ENCODE measurements around the gene NPM3.
"Not testable (repeated sequence)": the region's sequence is repeated elsewhere in the genome, so short reads cannot be mapped to it uniquely, and the experiment has no call there.

Gene NPM3

DNA sequence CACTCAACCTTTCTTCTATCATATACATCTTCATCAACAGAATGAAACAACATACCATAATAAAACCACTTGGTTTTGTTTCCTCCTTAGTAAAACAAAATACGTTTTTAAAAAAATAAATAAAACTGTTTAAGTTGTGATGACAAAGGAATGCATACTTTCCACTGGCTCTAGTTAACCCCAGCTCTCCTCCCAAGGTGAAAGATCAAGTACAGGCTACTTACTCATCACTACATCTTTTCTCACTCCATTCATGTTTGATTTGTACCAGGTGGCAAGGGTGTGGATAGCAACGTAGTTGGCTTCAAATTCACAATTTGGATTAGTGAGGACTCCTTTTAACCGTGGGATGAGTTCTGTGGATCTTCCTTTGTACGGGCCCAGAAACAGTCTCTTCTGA, 20.3 kb upstream of the NPM3 start:
- no peak for DNase-seq

DNA sequence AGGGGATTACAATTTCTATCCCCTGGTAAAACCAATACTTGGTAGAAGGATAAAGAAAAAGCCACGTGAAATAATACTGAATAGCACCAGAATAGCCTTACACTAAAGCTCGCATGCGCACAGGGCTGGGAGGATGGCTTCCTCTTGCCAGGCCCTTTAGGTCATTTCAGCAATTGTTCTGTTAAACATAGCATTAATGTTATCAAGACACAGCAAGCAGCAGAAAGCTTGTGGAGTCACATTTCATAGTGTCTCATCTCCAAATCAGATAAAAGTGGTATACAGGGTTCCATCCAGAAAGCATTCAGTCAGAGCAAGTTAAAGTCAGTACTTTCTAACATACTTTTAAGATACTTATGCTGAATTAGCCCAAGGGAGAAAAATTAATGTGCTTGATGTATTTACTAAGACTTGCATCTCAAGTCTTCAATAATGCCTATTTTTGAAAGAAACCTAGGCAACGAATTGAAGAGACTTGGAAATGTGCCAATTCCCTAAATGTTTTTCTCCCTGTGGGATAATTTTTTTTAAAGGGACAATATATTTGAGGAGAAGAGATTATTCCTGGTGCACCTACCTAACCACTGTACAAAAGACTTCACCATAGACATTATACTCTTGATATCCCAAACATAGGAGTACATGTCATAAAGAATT, 14.3 kb upstream of the NPM3 start:
- DNase-seq: no peak

DNA sequence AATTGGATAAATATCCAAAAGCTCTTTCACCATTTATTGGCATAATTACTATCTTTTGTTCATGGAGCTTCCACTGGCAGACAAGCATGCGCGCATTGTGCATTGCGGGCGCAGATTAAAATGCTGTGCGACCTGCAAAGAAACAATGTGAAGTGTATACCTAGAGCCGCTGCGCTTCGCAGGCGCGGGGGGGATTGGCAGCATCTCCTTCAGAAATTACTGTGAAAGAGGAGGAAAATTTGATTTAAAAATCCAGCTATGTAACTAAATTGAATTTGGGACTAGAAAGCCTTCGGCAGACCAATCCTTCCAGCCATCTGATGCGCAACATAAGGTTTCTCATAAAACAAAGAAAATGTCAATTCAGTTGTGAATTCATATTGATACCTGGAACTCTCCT, 10.3 kb upstream of the NPM3 start:
- no peak for DNase-seq

DNA sequence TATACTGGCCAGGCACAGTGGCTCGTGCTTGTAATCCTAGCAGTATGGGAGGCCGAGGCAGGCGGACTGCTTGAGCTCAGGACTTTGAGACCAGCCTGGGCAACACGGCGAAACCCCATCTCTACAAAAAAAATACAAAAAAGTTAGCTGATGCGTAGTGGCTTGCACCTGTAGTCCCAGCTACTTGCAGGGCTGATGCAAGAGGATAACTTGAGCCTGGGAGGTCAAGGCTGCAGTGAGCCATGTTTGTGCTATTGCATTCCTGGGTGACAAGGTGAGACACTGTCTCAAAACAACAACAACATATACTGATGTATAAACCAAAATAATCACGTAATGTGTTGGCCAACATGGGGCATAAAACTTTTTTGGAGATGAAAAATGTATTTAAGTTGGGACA, 6.4 kb upstream of the NPM3 start:
- DNase-seq: no peak

DNA sequence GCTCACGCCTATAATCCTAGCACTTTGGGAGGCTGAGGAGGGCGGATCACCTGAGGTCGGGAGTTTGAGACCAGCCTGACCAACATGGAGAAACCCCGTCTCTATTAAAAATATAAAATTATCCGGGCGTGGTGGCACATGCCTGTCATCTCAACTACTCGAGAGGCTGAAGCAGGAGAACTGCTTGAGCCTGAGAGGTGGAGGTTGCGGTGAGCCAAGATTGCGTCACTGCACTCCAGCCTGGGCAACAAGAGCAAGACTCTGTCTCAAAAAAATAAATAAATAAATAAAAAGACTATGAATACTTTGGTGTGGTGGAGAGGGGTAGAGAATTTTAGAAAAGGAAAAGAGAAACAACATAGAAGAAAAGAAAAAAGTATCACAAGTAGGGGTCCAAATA, 6.0 kb upstream of the NPM3 start:
- not testable (repeated sequence) for DNase-seq

DNA sequence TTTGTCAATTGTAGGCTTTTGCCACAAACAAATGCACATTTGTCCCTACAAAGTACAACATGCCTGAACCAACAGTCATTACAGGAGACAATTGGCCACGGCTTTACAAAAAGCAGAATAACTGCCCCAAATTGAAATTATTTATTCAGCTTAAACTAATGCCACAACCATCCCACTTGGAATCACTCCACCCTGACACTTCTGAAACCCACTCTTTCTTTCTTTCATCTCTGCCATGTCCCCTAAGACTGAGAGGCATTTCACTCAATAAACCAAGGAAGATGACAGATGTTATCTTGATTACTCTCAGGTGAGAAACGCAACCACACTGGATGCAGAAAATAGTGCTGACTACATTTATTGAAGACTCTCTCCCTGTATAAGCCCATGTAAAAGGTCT, 2.6 kb upstream of the NPM3 start:
- DNase-seq: no peak

DNA sequence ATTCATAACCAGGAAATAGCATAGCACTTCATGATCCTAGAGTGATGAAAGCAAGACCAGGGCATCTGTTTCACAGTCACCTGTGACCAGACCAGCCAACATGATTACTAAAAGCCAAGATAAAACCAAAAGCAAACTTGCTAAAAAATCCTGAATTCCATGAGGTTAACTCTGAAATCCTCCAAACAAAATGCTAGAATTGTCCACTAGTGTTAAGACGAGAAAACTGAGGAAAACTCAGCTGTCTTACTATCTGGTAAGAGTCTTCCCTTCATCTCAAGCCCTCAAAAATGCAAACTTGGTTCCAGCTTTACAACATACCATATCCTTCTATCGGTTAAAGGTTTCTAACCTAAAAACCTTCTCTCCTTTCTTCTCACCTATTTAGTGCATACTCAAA, 1.3 kb upstream of the NPM3 start:
- DNase-seq: no peak

DNA sequence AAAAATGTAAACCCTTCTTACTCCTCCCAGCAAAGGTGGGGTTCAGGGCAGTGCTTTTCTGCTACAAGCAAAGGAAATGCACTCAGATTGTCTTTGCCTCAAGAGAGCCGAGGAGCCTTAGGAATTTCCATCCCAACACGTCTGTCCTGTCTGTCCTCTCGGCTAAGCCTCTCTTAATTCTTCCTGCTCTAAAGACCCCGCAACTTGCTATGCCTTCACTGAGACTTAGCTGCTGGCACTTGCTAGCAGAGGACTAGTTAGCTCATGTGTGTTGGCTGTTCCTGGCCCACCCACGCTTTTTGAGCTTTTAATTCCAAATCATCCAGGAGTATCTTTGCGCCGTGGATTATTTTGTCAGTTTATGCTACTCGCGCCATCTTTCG, 481 bp upstream of the NPM3 start:
- DNase-seq: no peak

DNA sequence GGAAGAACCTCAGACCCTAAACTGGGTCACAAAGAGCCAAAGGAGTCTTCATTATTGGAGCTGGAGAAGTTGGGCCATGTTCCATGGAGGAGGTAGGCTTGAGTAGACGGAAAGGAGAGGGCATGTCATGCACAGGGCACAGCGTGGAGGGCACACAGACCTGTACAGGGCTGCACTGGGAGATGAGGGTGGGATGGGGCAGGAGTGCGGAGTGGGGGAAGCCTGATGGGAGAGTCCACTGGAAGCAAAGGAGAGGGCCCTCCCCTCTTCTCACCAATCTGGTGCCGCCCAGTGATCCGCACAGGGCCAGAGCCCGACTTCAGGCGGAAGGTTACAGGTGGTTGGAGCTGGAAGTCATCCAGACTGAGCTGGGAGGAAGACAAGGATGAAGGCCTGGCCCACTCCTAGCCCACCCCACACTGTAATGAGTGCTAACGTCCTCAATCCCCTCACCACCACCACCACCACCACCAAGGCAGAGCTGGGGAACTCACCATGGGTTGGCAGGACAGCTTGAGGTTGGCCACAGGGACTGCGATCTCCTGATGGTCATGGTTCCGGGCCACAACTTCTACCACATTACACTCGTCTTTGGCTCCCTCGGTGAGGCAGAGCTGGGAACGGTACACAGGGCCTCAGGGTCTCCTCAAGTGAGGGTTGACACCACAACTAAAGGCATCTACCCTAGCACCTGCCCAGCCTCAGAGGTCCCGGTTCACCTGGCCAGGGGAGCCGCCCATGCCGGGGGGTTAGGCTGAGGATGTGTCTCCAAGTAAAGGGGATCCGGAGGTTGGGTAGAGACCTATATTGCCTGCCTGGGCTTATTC, 1.0 kb downstream of the NPM3 start:
- no peak for DNase-seq

DNA sequence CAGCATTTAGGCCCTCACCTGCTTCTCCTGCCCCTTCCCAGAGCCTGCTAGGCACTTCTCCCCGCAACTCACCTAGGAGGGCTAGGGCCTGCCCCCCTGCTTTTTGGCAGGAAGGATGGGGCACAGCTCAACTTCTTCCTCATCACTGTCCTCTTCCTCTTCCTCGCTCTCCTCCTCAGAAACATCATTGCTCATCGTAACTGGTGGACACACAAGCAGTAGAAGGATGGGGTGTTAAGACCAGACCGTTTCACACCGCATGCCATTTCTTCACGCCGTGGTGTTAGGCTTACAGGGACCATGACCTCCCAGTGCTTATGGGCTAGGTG, 1.6 kb downstream of the NPM3 start:
- DNase-seq: no peak

DNA sequence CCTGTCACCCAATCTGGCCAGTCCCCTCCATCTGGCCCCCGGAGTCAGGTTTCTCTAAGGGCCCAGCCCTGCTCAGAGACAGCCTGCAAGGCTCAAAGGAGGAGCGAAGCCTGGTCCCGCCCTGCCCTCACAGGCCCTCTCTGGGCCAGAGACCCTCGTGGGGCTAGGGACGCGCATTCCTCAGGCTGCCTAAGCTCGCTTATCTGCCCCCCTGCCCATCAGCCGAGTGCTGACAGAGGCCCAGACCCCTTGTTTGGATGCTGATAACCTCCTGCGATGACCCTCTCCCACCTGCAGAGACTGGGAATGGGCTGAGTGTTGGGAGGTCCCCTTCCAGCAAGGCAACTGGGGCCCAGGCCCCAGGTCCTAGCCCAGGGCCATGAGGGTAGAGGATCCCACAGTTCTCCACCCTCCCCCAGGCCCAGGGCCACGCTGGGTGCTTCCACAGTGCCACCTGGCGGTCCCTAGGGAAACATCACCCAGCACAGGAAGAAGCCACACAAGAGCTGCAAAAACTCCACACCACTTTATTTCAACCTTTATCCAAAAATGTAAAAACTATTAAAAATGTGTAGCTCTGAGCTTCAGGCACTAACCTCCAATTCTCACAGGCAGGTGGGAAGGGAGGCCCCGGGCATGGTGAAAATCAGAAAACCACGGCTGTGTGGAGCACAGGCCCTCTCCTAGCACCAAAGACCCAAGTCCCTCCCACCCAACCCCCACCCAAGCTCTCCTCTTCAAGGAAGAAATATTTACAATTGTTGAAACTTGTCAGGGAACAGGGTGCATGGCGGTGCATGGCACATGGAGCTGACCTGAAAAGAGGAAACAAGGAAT, 2.2 kb downstream of the NPM3 start:
- peak; percentile 70 to 79 for DNase-seq

DNA sequence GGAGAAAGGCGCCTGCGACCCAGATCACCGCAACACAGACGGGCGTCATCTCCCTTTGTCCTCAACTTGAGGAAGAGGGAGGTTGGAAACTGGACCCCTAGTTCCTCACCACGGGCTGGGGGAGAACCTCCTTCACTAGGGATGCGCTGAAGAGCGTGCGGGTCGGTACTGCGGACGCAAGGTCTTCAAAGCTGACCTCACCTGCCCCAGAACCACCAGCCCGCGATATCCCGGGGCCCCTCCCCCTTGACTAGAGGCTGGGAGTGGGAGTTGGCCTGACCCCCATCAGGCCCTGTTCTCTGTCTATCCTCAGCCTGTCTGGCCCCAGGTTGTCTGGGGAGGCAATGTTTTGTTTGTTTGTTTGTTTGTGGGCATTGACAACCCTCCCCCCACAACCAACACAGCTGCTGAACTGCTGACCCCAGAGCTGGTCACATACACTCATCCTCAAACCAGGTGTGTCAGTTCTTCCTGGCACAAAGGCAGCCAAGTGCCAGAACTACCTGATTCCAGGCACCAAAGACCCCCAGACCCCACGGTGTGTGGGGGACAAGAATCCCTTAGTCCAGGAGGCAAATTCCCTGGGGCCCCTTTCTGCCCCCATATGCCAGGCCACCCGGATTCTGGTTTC, 2.9 kb downstream of the NPM3 start:
- DNase-seq: no peak

DNA sequence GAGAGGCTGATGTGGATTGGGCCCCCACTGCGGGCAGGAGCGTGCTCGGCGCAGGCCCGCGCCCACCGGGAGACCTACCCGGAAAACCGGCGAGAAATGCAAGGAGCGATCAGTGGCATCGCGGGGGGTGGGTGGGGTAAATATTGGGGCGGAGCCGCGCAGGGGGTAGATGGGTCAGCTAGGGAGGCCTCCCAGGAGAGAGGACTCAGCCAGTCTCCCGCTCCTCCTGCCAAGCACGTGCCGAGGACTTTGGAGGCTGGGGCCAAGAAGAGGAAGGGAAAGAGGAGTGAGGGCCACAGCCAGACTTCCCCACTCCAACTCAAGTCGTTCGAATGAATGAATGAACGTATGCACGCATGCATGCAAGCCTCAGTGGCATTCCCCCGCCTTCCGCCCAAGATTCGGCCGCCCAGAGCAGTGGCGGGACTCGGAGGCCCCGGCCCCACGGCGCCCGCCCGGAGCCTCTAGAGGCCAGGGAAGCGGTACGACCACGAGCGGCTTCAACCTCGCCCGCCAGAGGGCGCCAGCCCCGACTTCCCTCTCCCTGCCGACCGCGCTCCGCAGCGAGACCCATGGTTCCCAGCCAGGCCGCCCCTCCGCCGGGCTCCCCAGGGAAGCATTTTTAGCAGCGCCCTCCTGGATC, 3.6 kb downstream of the NPM3 start:
- peak; percentile 76 to 83 for DNase-seq

DNA sequence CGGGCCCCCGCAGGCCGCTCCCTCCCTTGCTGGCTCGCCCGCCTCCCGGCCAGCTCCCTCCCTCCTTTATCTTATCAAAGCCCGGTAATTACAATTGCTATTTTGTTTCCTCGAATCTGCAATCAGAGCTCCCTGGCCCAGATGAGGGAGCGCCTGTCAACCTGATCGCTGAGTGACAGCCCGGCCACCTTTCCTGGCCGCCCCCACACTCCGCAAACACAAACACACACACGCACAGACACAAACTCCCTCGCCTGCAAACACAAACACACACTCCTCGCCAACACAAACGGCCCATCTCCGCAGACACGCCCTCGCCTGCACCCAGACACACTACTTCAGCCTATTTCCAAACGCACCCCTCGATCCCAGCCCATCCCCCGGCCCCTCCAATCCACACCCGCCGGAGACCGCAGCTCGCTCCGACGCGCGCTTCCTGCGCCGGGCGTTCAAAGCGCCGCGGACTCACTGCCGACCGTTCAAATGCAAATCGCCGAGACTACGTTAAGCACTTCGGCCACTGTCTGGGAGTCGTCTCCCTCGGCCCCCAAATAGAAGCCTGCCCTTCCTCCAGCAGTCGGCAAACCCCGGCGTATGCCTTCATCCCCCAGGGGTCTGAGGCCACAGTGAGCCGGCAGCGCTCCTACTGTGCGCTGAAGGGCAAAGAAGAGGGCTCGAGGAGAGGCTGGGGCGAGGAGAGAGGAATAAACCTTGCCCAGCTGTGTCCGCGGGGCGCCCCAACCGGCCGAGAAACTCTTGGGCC, 4.3 kb downstream of the NPM3 start:
- peak in 1 of 2 donors; percentile 23 for DNase-seq

DNA sequence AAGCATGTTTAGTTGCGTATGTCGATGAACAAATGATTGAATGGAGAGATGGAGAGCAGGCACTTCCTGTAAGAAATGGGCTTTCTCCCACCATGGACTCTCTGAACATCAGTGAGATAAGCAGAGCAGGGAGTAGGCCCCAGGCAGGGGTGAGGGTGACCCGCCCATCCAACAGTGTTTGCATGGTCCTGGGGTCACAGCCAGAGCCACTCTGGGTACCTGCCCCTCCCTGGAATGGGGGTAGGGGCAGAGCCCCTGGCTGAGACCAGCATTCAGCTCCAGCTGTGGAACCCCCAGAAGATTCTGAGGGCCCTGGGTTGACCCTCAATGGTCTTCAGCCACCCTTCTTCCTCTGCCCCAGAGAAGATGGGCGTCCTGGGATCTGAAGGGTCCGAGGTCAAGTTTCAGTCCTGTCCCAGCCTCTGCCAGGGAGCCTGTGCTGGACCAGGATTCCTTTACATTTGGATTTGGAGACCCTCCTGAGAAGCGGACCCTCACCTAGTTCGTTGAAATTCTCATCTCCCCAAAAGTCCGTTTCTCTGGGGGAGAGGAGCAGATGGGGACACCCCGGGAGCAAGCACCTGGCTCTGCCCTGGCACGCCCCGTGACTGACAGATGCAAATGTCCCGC, 5.0 kb downstream of the NPM3 start:
- no peak for DNase-seq

DNA sequence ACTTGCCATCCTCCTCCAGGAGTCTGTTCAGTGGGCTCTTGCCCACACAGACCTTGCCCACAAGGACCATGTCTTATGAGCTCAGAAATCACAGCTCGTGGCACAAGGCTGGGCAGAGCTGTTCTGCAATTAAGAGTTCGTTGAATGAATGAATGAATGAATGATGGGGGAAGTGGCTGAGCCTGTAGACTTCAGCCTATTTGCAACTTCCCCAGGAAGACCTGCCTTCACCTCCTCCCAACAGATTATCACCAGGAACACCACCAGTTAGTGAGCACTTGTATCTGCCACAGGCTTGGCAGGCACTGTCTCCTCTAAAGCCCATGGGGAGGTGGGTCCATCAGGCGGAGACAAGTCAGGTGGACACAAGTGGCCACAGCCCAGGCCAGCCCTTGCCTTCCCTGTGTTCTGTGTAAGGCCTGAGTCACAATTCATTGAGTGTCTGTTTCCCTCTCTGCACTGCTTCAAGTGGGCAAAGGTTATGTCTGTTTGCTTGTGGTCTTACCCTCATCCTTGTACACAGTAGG, 5.6 kb downstream of the NPM3 start:
- DNase-seq: no peak

DNA sequence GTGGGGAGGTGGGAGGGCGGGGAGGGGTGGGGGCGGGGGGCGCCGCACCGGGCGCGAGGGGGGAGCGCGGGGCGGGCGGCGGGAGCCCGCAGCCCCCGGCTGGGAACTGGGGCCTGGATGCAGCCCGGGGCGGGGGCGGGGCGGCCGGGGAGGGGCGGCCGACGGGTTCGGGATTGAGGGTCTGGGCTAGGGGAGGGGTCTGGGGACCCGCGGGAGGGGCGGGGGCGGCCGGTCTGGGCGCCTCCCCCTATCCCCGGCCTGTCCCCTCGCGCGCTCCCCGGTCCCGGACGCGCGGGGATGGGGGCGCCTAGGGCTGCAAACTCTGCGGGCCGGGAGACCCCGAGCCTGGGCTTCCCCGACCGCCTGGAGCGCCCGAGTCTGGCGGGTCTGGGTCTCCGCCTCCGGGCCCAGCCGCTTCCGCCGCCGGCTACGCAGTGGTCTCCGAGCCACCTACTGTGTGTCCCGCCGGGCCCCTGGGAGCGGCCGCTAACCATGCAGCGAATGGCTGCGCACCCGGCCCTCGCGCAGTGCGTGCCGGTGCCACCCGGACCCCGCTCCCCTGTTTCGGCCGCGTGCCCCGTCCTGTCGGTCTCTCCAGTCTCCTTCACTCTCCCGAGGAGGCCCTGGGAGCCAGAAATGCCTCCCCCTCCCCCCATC, 7.0 kb downstream of the NPM3 start:
- no peak for DNase-seq

DNA sequence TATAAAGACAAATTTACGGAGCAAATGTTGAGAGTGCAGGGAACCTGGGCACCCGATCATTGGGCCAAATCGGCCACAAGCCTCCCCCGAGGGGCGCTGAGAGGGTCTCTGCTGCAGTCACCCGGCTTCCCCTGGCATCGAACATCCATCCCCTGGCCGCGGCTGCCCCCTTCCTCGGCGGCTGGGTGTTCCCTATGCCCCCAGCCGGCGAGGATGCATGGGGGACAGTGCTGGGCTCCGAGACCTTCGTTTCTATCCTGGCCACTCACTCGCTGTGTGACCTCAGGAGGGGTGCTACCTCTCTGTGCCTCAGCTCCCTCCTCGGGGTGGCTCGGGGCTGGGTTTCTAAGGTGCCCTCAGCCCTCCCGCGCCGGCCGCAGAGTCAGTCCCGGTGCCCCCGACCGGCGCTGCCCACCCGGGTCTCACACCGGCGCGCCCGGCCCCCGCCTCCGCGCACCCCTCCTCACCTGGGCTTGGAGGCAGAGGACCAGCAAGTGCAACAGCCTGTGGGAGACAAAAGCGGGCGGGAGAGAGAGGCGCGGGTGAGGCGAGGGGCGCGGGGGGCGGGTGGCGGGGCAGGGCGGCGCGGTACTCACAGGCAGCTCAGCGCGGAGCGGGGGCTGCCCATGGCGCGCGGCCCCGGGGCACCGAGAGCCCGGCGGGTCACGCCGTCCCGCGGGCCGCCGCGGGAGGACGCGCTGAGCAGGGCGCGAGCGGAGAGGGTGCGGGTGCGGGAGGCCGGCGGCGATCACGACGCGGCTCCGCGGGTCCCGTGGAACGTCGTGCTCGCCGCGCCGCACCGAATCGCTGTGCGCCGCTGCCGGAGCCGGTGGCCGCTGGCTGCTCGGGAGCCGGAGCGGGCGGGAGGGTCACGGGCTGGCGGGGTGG, 7.7 kb downstream of the NPM3 start, which contains the start of gene FGF8:
TSS of gene FGF8 (minus strand) at position 842 of the 888 bp plus-strand sequence. CDS start at position 628, 214 bp downstream.
- no peak for DNase-seq

DNA sequence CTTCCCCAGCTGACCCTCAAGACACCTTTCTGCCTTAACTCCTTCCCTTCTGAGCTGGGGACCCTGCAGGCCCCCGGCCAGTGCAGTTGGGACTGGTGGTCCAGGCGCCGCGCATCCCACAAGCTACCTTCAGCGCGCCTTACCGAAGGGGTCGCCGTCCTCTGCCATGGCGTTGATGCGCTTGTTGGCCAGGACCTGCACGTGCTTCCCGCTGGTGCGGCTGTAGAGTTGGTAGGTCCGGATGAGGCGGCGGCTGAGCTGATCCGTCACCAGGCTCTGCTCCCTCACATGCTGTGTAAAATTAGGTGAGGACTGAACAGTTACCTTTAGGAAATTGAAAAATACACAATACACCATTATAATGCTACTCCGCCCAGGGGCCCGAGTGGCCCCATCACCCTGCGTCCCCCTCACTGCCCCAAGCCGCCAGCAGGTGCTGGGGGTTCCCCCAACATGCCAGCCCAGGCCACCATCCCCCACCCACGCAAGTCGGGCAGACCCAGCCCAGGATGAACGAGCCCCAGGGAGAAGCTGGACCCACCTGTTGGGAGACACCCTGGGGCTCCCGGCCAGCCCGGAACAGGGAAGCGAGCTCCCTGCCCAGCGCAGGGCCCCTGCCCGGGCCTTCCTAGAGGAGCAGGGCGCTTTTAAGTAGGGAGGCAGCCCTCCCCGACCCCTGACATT, 8.5 kb downstream of the NPM3 start:
- DNase-seq: no peak

All from CD4-positive, alpha-beta T cell treated with Interferon alpha-2 for 1 hour (primary cell).